Measurements from ENCODE around the gene DENND1C. TPM values are rescaled to one million over a fixed set of nuclear protein-coding genes. Genes with fewer than 3 reads are reported as not detected.

DENND1C gene
- total and polyA plus RNA-seq, 2 donors (not counting 1 experiment from before 2014, with no cell fraction given) = not detected

DNA sequence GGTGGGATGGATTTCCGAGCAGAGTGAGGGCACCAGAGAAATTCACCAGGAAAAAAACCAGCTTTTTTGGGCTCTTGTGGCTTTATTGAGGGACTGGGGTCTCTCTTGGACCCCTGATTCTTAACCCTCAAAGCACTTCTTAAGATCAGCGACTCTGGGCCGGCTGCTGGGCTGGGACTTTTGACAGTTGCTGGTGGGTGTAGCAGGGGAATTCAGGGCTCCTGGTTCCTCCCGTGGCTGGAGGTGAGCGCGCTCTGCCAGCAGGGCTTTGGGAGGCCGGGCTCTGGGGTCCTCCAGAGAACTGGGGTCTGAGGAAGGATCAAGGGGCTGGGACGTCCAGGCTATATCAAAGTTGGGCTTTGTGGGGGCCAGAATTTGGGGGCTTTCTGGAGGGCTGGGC lies 14.2 kb downstream of the DENND1C start:
- H3K4me3 ChIP-seq (replicated peaks in 1 of 4; ENCODE audit: control extremely low read depth in 1 of 4, insufficient read depth in 1 of 4, low read depth in 3 of 4, low read length in 4 of 4) = no peak overlapping the region
- H3K9me3 ChIP-seq (ENCODE audit: control insufficient read depth, insufficient read depth, low read depth, low read length) = no peaks in the 10 kb centered on the region
- H2AFZ ChIP-seq (ENCODE audit: low read length) = no peak overlapping the region
- H3K36me3 ChIP-seq (ENCODE audit: control insufficient read depth, insufficient read depth, low read length) = no peaks in the 10 kb centered on the region
- H3K27me3 ChIP-seq (ENCODE audit: control insufficient read depth, insufficient read depth, low read length) = peaks cover 7% of the 10 kb centered on the region
- no peaks in the 10 kb centered on the region for H3K79me2 ChIP-seq (ENCODE audit: control insufficient read depth, insufficient read depth, low read length)
- H4K20me1 ChIP-seq (ENCODE audit: control insufficient read depth, extremely low read depth, insufficient read depth, low read length) = no peaks in the 10 kb centered on the region
- TF ChIP-seq, protein P1, sequence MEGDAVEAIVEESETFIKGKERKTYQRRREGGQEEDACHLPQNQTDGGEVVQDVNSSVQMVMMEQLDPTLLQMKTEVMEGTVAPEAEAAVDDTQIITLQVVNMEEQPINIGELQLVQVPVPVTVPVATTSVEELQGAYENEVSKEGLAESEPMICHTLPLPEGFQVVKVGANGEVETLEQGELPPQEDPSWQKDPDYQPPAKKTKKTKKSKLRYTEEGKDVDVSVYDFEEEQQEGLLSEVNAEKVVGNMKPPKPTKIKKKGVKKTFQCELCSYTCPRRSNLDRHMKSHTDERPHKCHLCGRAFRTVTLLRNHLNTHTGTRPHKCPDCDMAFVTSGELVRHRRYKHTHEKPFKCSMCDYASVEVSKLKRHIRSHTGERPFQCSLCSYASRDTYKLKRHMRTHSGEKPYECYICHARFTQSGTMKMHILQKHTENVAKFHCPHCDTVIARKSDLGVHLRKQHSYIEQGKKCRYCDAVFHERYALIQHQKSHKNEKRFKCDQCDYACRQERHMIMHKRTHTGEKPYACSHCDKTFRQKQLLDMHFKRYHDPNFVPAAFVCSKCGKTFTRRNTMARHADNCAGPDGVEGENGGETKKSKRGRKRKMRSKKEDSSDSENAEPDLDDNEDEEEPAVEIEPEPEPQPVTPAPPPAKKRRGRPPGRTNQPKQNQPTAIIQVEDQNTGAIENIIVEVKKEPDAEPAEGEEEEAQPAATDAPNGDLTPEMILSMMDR (conservative IDR thresholded peaks at IDR 0.05 in 1 of 2, IDR thresholded peaks at IDR 0.05 in 1 of 2; ENCODE audit: low read depth in 1 of 2, low read length in 2 of 2) = no peak
- TF ChIP-seq EZH2 (IDR thresholded peaks at IDR 0.05; ENCODE audit: low read length, missing control alignments) = no peak
- H3K4me1 ChIP-seq (ENCODE audit: control insufficient read depth, extremely low read depth, insufficient read depth, low read length) = no peaks in the 10 kb centered on the region
- DNase-seq (ENCODE audit: low read depth in 2 of 2) = no peak
- H3K4me2 ChIP-seq (ENCODE audit: extremely low read depth, insufficient read depth, low read length) = no peak overlapping the region
- H3K27ac ChIP-seq (ENCODE audit: insufficient read depth, low read length) = no peak overlapping the region
- no peak overlapping the region for H3K9ac ChIP-seq (ENCODE audit: insufficient read depth, low read length)

- Histone ChIP-seq H3K9ac (ENCODE audit: insufficient read depth, low read length) (no peak overlapping the region), H3K27me3 (ENCODE audit: control insufficient read depth, insufficient read depth, low read length) (peaks cover 7% of the 10 kb centered on the region), H3K36me3 (ENCODE audit: control insufficient read depth, insufficient read depth, low read length) (no peaks in the 10 kb centered on the region), H3K4me2 (ENCODE audit: extremely low read depth, insufficient read depth, low read length) (no peak overlapping the region), H3K4me3 (replicated peaks in 1 of 4; ENCODE audit: control extremely low read depth in 1 of 4, insufficient read depth in 1 of 4, low read depth in 3 of 4, low read length in 4 of 4) (no peak overlapping the region), H2AFZ (ENCODE audit: low read length) (no peak overlapping the region), H4K20me1 (ENCODE audit: control insufficient read depth, extremely low read depth, insufficient read depth, low read length) (no peaks in the 10 kb centered on the region), H3K9me3 (ENCODE audit: control insufficient read depth, insufficient read depth, low read depth, low read length) (no peaks in the 10 kb centered on the region), H3K4me1 (ENCODE audit: control insufficient read depth, extremely low read depth, insufficient read depth, low read length) (no peaks in the 10 kb centered on the region), H3K79me2 (ENCODE audit: control insufficient read depth, insufficient read depth, low read length) (no peaks in the 10 kb centered on the region), H3K27ac (ENCODE audit: insufficient read depth, low read length) (no peak overlapping the region)
- TF ChIP-seq, protein P1 (conservative IDR thresholded peaks at IDR 0.05 in 1 of 2, IDR thresholded peaks at IDR 0.05 in 1 of 2; ENCODE audit: low read depth in 1 of 2, low read length in 2 of 2) = no peak
- TF ChIP-seq EZH2 (IDR thresholded peaks at IDR 0.05; ENCODE audit: low read length, missing control alignments) = no peak
- DNase-seq (ENCODE audit: low read depth in 2 of 2) = no peak
Observed at GRCh38 chr19:6466526-6467248, 14.9 kb downstream of the DENND1C start.

GRCh38 chr19:6465663-6466062 lies 15.9 kb downstream of the DENND1C start:
- H3K79me2 ChIP-seq (ENCODE audit: control insufficient read depth, insufficient read depth, low read length) = no peaks in the 10 kb centered on the region
- H3K9me3 ChIP-seq (ENCODE audit: control insufficient read depth, insufficient read depth, low read depth, low read length) = no peaks in the 10 kb centered on the region
- H3K36me3 ChIP-seq (ENCODE audit: control insufficient read depth, insufficient read depth, low read length) = no peaks in the 10 kb centered on the region
- H2AFZ ChIP-seq (ENCODE audit: low read length) = no peak overlapping the region
- DNase-seq (ENCODE audit: low read depth in 2 of 2) = no peak
- H3K9ac ChIP-seq (ENCODE audit: insufficient read depth, low read length) = no peak overlapping the region
- no peaks in the 10 kb centered on the region for H4K20me1 ChIP-seq (ENCODE audit: control insufficient read depth, extremely low read depth, insufficient read depth, low read length)
- H3K27me3 ChIP-seq (ENCODE audit: control insufficient read depth, insufficient read depth, low read length) = peaks cover 7% of the 10 kb centered on the region
- H3K4me3 ChIP-seq (replicated peaks in 1 of 4; ENCODE audit: control extremely low read depth in 1 of 4, insufficient read depth in 1 of 4, low read depth in 3 of 4, low read length in 4 of 4) = no peak overlapping the region
- H3K27ac ChIP-seq (ENCODE audit: insufficient read depth, low read length) = no peak overlapping the region
- H3K4me2 ChIP-seq (ENCODE audit: extremely low read depth, insufficient read depth, low read length) = no peak overlapping the region
- H3K4me1 ChIP-seq (ENCODE audit: control insufficient read depth, extremely low read depth, insufficient read depth, low read length) = no peaks in the 10 kb centered on the region
- TF ChIP-seq EZH2 (IDR thresholded peaks at IDR 0.05; ENCODE audit: low read length, missing control alignments) = no peak
- TF ChIP-seq, protein P1 (conservative IDR thresholded peaks at IDR 0.05 in 1 of 2, IDR thresholded peaks at IDR 0.05 in 1 of 2; ENCODE audit: low read depth in 1 of 2, low read length in 2 of 2) = no peak
